ENCODE data around the gene DNPH1.

Gene DNPH1

DNA sequence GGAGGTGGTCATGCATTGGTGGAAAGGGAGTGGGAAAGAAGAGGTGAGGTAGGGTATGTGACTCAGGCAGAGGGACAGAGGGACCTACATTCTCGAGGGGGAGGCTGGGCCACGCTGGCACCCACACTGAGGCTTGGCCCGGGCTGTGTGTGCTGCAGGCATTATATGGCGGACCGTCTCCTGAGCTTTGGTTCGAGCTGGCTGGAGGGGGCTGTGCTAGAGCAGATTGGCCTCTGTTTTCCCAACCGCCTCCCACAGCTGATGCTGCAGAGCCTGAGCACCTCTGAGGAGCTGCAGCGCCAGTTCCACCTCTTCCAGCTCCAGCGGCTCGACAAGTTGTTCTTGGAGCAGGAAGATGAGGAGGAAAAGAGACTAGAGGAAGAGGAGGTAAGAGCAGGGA, 23.4 kb downstream of the DNPH1 start:
- POLR2A ChIA-PET (ENCODE audit: low non-redundant PET), result interaction anchor here (0.7 kb wide), 1 partner anchor 14 kb away, joined by 6 read pairs; no protein-coding TSS in a partner anchor
- CTCF ChIA-PET, result no interaction called here
- DNase-seq (ENCODE audit: low spot score), result no peak
- H3K27ac ChIP-seq, result peak overlapping the region; percentile 21; the same call in 1 of the 2 replicates
- TF ChIP-seq CTCF (conservative IDR thresholded peaks at IDR 0.05; ENCODE audit: low read depth), result no peak

DNA sequence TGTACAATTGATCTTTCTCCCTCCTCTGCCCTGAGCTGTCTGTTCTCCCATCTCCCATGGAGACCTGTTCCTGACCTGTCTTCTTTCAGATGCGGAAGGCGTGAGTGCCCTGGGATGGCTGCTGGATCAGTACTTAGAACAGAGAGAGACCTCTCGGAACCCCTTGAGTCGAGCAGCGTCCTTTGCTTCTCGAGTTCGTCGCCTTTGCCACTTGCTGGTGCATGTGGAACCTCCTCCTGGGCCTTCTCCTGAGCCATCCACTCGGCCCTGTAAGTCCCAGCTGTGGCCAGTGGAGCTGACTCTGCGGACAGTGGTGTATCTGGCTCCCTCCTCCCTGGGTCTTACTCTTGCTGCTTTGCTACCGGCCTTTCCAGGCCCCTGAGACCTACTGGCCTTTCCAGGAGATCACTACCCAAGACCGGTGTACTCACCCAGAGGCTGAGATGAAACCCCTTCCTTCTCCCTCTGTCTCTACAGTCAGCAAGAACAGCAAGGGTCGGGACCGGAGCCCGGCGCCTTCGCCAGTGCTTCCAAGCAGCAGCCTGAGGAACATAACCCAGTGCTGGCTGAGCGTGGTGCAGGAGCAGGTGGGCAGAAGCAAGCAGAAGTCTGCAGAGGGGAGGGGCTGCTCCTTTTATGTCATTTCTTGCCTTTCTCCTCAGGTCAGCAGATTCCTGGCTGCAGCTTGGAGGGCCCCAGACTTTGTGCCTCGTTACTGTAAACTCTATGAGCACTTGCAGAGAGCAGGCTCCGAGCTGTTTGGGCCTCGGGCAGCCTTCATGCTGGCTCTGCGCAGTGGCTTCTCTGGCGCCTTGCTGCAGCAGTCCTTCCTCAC, 24.8 kb downstream of the DNPH1 start:
- CTCF ChIA-PET, result interaction anchor here (0.6 kb wide), 1 partner anchor 105 kb away, joined by 3 read pairs; no protein-coding TSS in a partner anchor

GRCh38 chr6:43203718-43204095, 25.6 kb downstream of the DNPH1 start:
- POLR2A ChIA-PET (ENCODE audit: low non-redundant PET), result no interaction called here

More for the DNA sequence above, 24.8 kb downstream of the DNPH1 start:
- no peak for DNase-seq (ENCODE audit: low spot score)
- POLR2A ChIA-PET (ENCODE audit: low non-redundant PET), result no interaction called here
- H3K27ac ChIP-seq, result no peak overlapping the region
- no peak for TF ChIP-seq CTCF (conservative IDR thresholded peaks at IDR 0.05; ENCODE audit: low read depth)

GRCh38 chr6:43203029-43203717, 26.1 kb downstream of the DNPH1 start:
- H3K27ac ChIP-seq, result no peak overlapping the region
- no peak for TF ChIP-seq CTCF (conservative IDR thresholded peaks at IDR 0.05; ENCODE audit: low read depth)
- POLR2A ChIA-PET (ENCODE audit: low non-redundant PET), result no interaction called here
- DNase-seq (ENCODE audit: low spot score), result no peak
- CTCF ChIA-PET, result no interaction called here

More at GRCh38 chr6:43203718-43204095, 25.6 kb downstream of the DNPH1 start:
- no peak for DNase-seq (ENCODE audit: low spot score)
- CTCF ChIA-PET, result no interaction called here
- no peak for TF ChIP-seq CTCF (conservative IDR thresholded peaks at IDR 0.05; ENCODE audit: low read depth)
- no peak overlapping the region for H3K27ac ChIP-seq

GRCh38 chr6:43202451-43202850, 26.8 kb downstream of the DNPH1 start:
- ChIA-PET POLR2A (ENCODE audit: low non-redundant PET) (no interaction called here), CTCF (no interaction called here)
- no peak for TF ChIP-seq CTCF (conservative IDR thresholded peaks at IDR 0.05; ENCODE audit: low read depth)
- no peak overlapping the region for H3K27ac ChIP-seq
- DNase-seq (ENCODE audit: low spot score), result no peak

- CTCF ChIA-PET, result no interaction called here
- no peak for DNase-seq (ENCODE audit: low spot score)
- POLR2A ChIA-PET (ENCODE audit: low non-redundant PET), result no interaction called here
- no peak overlapping the region; the same call in 1 of the 2 replicates for H3K27ac ChIP-seq
- no peak for TF ChIP-seq CTCF (conservative IDR thresholded peaks at IDR 0.05; ENCODE audit: low read depth)
Measured at GRCh38 chr6:43200541-43200940, 28.7 kb downstream of the DNPH1 start.
